Right lung (tissue), 5 donors: ENCODE results near the gene GYG2. TPM values are rescaled to one million over a fixed set of nuclear protein-coding genes. Genes with fewer than 3 reads are reported as not detected.
"Not testable (repeated sequence)": the region's sequence is repeated elsewhere in the genome, so short reads cannot be mapped to it uniquely, and the experiment has no call there.

Experiments used
- DNase-seq, 2 donors: peaks; one replicate each; pipeline ENCODE4 v3.0.0-alpha.2; 2013
- polyA plus RNA-seq, 5 donors: library from polyadenylated mRNA; unstranded; fragments of 120-200 nt; gene quantifications; one replicate each; pipeline versions ENCODE4 v1.2.1 to v1.2.3, GENCODE V29; 2013; ENCODE audit warnings: inconsistent platforms in 1 of 5, low replicate concordance in 1 of 5; ENCODE audit not compliant: insufficient read length in 5 of 5, insufficient read depth in 1 of 5

The GYG2 gene
- polyA plus RNA-seq, 5 donors = 11.8 to 17.8 (median 12.8) TPM

GRCh38 chrX:2812161-2812907 lies 16.4 kb upstream of the GYG2 start:
- DNase-seq = not testable (repeated sequence)

- DNase-seq = no peak
Measured at GRCh38 chrX:2817036-2817435, 11.7 kb upstream of the GYG2 start.

- DNase-seq = no peak
Measured at GRCh38 chrX:2819345-2820135, 9.2 kb upstream of the GYG2 start.

- no peak for DNase-seq
Measured at GRCh38 chrX:2820136-2820771, 8.5 kb upstream of the GYG2 start.

GRCh38 chrX:2823795-2824386 lies 4.8 kb upstream of the GYG2 start:
- DNase-seq = no peak

GRCh38 chrX:2824886-2825285 lies 3.8 kb upstream of the GYG2 start:
- no peak for DNase-seq

- DNase-seq = no peak
Measured at GRCh38 chrX:2828959-2829411, 255 bp downstream of the GYG2 start.

- DNase-seq = no peak
Measured at GRCh38 chrX:2829469-2830246, 928 bp downstream of the GYG2 start.

GRCh38 chrX:2831471-2832228 lies 2.9 kb downstream of the GYG2 start:
- DNase-seq = no peak

- DNase-seq = no peak
Measured at GRCh38 chrX:2837961-2838360, 9.2 kb downstream of the GYG2 start.

GRCh38 chrX:2840961-2841360 lies 12.2 kb downstream of the GYG2 start:
- DNase-seq = no peak

GRCh38 chrX:2841537-2841936 lies 12.8 kb downstream of the GYG2 start:
- no peak for DNase-seq

- no peak for DNase-seq
Measured at GRCh38 chrX:2846992-2847391, 18.3 kb downstream of the GYG2 start.

GRCh38 chrX:2848871-2849301 lies 20.2 kb downstream of the GYG2 start:
- DNase-seq = no peak

- no peak for DNase-seq
Measured at GRCh38 chrX:2854918-2855317, 26.2 kb downstream of the GYG2 start.

- no peak for DNase-seq
Measured at GRCh38 chrX:2855761-2856160, 27.0 kb downstream of the GYG2 start.

GRCh38 chrX:2857566-2857965 lies 28.8 kb downstream of the GYG2 start:
- DNase-seq = no peak

GRCh38 chrX:2859197-2859797 lies 30.6 kb downstream of the GYG2 start:
- DNase-seq = no peak

- no peak for DNase-seq
Measured at GRCh38 chrX:2862404-2862803, 33.7 kb downstream of the GYG2 start.

GRCh38 chrX:2863646-2864045 lies 34.9 kb downstream of the GYG2 start:
- no peak for DNase-seq
